Thoracic aorta (tissue), 2 donors: Measurements from ENCODE around the gene INTU. TPM values are rescaled to one million over a fixed set of nuclear protein-coding genes. Genes with fewer than 3 reads are reported as not detected.
"Not testable (repeated sequence)": the region's sequence is repeated elsewhere in the genome, so short reads cannot be mapped to it uniquely, and the experiment has no call there.

ENCODE experiments used
- ATAC-seq: fragments of 150-250 bp; one replicate; pipeline ENCODE4 v1.8.0; 2017; ENCODE audit warnings: low read depth; ENCODE audit not compliant: insufficient number of reproducible peaks, low FRiP score
- DNase-seq: peaks from one replicate; pipeline ENCODE4 v3.0.0-alpha.2; 2020; ENCODE audit warnings: low spot score
- H3K27ac ChIP-seq, 2 donors: fragments of 200-600 bp; sonication (generic); 1 replicate in 1 of 2; 2 replicates in 1 of 2; pipeline ENCODE4 v1.5.1; 2016; ENCODE audit warnings: mild to moderate bottlenecking in 2 of 2, moderate library complexity in 2 of 2
- H3K27me3 ChIP-seq: fragments of 200-600 bp; sonication (generic); replicated peaks from 2 replicates; pipeline ENCODE4 v1.6.0; 2016; ENCODE audit warnings: mild to moderate bottlenecking; ENCODE audit not compliant: insufficient read depth
- H3K36me3 ChIP-seq: fragments of 200-600 bp; sonication (generic); one replicate; pipeline ENCODE4 v1.5.1; 2016
- H3K4me1 ChIP-seq, 2 donors: fragments of 200-600 bp; sonication (generic); 1 replicate in 1 of 2; 2 replicates in 1 of 2; pipeline versions ENCODE4 v1.5.1 to v1.6.0; 2016; ENCODE audit warnings: low read depth in 2 of 2, mild to moderate bottlenecking in 1 of 2; ENCODE audit not compliant: control insufficient read depth in 1 of 2
- H3K4me3 ChIP-seq: fragments of 200-600 bp; sonication (generic); 2 replicates; pipeline ENCODE4 v1.5.1; 2016; ENCODE audit warnings: mild to moderate bottlenecking
- H3K9me3 ChIP-seq: fragments of 200-600 bp; sonication (generic); 2 replicates; pipeline ENCODE4 v1.5.1; 2016
- CTCF ChIP-seq: fragments of 200-600 bp; sonication (generic); IDR thresholded peaks from one replicate; pipeline ENCODE4 v1.5.1; 2019; ENCODE audit warnings: antibody characterized with exemption
- total RNA-seq, 2 donors: library from RNA; depleted of rRNA; stranded (reverse); fragments of >200 nt; gene quantifications; one replicate each; pipeline versions ENCODE4 v1.1.0 to v1.2.3, GENCODE V29; 2016

Gene INTU
- total RNA-seq: 10 to 100 TPM; 11.0 to 16.6 TPM

DNA sequence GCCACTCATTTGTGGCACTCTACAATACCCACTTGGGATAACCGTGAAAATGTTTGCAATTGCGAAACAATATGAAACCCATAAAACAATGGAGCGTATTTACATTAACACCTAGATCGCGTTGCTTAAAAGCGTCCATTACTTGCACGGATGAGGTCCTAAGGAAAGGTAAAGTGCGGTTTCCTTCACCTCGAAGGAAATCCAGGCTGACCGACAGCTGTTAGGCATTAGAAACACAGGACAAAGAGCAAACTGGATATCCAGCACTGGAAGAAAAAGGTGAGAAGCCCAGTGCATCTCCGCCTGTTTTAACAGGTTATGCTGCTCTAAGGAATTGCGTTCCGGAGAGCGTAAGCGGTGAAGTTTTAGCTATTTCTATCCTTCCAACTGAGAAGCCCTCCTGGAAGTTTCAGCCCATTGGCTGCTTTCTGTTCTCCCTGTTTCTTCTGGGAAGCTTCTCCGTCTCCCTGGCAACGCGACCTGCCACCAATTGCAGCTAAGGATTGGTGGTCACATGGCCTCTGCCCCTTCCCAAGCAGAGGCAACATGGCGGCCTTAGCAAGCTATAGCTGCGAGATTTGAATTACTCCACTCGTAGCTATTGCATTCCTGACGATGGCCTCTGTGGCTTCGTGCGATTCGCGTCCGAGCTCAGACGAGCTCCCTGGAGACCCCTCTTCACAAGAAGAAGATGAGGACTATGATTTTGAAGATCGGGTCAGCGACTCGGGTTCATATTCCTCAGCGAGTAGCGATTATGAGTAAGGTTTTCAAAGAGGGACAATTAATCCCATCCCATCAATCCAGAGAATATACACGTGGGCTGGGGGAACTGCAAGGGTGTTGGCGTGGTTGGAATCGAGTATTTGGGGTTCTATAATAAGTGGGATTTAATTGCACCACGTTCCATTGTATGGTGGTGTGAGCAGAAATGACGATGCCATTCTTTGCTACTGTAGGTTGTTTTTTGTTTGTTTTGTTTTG is at the start of gene INTU:
Gene INTU, plus strand, starts transcription at position 538 of the 984 bp plus-strand sequence. Its CDS starts 78 bp downstream, at position 616.
- TF ChIP-seq CTCF: no peak
- Histone ChIP-seq H3K27ac (peak within 1 kb of the TSS; percentile 50 to 67), H3K9me3 (no peaks in the 10 kb centered on the region), H3K36me3 (no peaks in the 10 kb centered on the region), H3K27me3 (no peaks in the 10 kb centered on the region), H3K4me3 (peak within 1 kb of the TSS; percentile 80), H3K4me1 (peaks cover 5 to 6% of the 10 kb centered on the region in 2 donors)
- ATAC-seq (peak; percentile 99), DNase-seq (peak; percentile 90)

- not testable (repeated sequence) for ATAC-seq, H3K27ac ChIP-seq, DNase-seq, H3K9me3 ChIP-seq, H3K27me3 ChIP-seq, H3K36me3 ChIP-seq, H3K4me3 ChIP-seq, H3K4me1 ChIP-seq
Measured at GRCh38 chr4:127586496-127586895, 46.3 kb upstream of the INTU start.

DNA sequence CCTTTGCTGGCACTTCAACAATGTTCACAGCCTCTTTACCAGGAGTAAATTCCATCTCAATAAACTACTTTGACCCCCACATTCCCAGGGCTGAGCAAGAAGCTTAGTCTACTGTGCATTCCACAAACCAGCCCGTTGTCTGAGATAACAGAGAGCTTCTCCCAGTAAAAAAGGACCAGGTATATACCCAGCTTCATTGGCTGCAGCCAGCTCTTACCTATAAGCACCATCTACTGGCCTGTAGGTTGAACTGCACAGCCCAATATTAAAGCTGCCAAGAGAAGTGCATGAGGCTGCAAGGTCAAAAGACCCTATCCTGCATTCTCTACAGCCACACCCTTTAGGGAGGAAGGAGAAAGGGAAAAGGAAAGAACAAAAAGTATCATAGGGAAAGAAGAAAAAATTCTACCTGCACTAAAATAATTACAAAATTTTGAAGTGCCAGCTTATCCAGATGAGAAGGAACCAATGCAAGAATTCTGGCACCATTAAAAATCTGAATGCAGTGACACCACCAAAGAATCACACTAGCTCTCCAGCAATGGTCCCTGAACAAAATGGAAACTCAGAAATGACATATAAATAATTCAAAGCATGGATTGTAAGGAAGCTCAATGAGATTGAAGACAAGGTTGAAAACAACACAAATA is 45.7 kb upstream of the INTU start:
- Histone ChIP-seq H3K27ac (no peak overlapping the region), H3K9me3 (no peaks in the 10 kb centered on the region), H3K4me1 (no peaks in the 10 kb centered on the region), H3K36me3 (no peaks in the 10 kb centered on the region), H3K4me3 (no peak overlapping the region), H3K27me3 (no peaks in the 10 kb centered on the region)
- TF ChIP-seq CTCF: peak; percentile 11
- no peak for DNase-seq
- no peak for ATAC-seq

GRCh38 chr4:127589153-127589552 is 43.6 kb upstream of the INTU start:
- not testable (repeated sequence) for DNase-seq, H3K27me3 ChIP-seq, H3K36me3 ChIP-seq, H3K9me3 ChIP-seq, H3K4me1 ChIP-seq, ATAC-seq, H3K4me3 ChIP-seq, H3K27ac ChIP-seq

GRCh38 chr4:127598656-127599055 is 34.1 kb upstream of the INTU start:
- no peak for DNase-seq
- no peaks in the 10 kb centered on the region for H3K9me3 ChIP-seq
- no peaks in the 10 kb centered on the region for H3K36me3 ChIP-seq
- H3K27ac ChIP-seq: no peak overlapping the region
- no peak for TF ChIP-seq CTCF
- H3K27me3 ChIP-seq: no peaks in the 10 kb centered on the region
- no peak overlapping the region for H3K4me3 ChIP-seq
- ATAC-seq: no peak
- H3K4me1 ChIP-seq: no peaks in the 10 kb centered on the region

GRCh38 chr4:127601029-127601428 is 31.7 kb upstream of the INTU start:
- no peaks in the 10 kb centered on the region for H3K27me3 ChIP-seq
- DNase-seq (no peak), ATAC-seq (no peak)
- H3K9me3 ChIP-seq: no peaks in the 10 kb centered on the region
- TF ChIP-seq CTCF: no peak
- H3K27ac ChIP-seq: no peak overlapping the region
- no peaks in the 10 kb centered on the region for H3K4me1 ChIP-seq
- no peaks in the 10 kb centered on the region for H3K36me3 ChIP-seq
- H3K4me3 ChIP-seq: no peak overlapping the region
